Activated CD8-positive, alpha-beta memory T cell treated with anti-CD3 and anti-CD28 coated beads for 1 hour (primary cell): ENCODE measurements around the gene NCAPH2.

Experiments
- DNase-seq, 2 donors: peaks; one replicate each; pipeline ENCODE4 v3.0.0-alpha.2; 2020; ENCODE audit warnings: low read depth in 1 of 2; ENCODE audit errors: extremely low read depth in 1 of 2

The NCAPH2 gene

DNA sequence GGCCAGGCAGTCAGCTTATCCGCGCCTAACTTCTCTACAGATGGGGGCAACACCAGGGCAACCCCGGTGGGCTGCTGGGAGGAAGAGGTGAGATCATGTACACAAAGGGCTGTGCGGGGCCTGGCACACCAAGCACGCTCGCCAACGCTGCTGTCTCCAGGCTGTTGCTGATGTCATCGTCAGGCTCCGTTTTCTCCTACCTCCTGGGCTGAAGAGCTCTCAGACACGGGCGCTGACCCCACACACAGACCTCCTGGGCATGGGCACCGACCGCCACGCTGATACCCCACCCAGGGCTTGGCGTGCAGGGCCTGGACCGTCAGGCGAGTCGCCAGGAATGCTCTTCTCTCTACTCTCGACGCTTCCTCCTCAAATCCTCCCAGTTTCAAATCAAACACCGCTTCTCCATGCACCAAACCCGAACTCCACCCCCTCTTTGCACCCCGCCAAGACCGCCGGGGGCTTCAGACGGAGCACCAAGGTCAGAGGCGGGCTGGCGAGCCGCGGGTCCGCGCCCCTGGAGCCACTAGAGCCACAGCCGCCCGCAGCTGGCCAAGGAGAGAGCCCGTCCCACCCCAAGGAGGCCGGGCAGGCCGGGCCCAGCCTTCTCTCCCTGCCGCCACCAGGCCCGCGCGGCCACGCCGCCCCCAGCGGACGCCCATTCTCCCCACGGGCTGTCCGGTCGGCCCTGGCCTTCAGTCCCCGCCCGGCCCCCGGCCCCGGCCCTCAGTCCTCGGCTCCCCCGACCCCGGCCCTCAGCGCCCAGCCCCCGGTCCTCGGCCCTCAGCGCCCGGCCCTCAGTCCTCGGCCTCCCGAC, 34.0 kb upstream of the NCAPH2 start:
- DNase-seq: no peak

GRCh38 chr22:50474710-50475651, 33.0 kb upstream of the NCAPH2 start, which contains the start of gene SBF1:
SBF1 (minus strand) TSS chr22:50475035; CDS start chr22:50474840, 195 bp downstream.
- DNase-seq: peak; percentile 52 to 84

- no peak for DNase-seq
Measured at GRCh38 chr22:50475652-50476002, 32.4 kb upstream of the NCAPH2 start.

DNA sequence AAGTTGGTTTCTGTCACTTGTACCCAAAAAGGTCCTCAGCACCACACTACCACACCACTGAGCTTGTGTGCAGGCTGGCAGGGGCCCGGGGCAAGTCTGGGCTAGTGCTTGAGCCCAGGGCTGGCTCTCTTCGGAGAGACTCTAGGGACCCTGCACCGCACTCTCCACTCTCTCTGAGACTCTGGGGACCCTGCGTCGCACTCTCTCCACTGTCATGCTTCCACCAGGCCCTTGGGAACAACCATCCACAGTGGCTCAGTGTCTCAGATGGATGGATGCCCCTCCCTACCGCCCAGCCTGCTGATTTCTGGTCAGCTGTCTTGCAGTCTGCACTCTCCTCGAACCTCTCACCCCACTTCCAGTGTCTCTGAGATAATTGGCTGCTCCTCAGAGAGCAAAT, 31.2 kb upstream of the NCAPH2 start:
- DNase-seq: no peak

DNA sequence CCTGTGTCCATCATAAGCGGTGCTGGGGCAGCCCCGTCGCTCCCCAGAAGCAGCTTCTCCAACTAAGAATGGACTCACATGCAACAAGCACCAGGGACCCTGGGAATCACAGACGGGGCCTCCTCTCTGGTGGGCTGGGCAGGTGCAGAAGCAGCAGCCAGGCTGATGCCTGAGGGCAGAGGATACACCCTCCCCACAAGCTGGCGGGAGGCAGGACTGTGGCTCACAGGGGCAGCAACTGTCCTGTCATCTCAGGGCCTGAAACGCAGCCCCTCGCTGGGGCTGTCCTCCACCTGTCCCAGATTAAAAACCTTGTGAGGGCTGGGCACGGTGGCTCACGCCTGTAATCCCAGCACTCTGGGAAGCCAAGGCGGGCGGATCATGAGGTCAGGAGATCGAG, 30.1 kb upstream of the NCAPH2 start:
- DNase-seq: no peak

DNA sequence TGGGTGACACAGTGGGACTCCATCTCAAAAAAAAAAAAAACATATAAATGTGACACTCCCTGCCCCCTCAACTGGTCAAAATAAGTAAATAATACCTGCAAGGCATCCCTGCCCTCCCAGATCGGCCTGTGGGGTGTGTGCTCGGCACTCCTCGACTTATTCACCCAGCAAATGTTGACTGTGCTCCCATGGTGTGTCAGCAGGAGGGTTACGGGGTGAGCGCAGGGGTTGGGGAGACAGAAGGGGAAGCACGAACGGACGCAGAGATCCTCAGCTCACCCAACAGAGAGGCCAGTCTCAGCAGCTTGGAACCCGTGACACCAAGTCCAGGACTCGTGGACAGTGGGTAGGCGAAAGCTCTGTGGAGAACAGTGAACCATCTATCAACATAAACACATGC, 28.3 kb upstream of the NCAPH2 start:
- DNase-seq: no peak

DNA sequence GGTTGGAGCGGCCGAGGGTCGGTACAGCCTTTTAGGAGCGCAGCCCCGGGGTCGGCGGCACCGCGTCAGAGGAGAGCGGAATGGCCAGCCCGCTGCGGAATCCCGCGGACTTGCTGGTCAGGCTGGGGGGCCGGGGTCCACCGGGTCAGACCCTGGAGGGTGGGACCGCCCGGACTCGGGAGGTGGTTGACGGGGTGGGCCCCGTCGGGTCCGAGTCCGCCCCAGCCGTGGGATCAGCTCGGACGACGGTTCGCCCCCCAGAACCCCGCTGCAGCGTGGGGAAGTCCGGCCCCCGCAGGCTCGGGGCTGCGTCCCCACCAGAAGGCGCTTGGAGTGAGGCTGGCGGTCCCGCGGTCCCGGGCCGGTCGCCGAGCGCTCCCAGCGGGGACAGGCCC, 27.0 kb upstream of the NCAPH2 start:
- no peak for DNase-seq

DNA sequence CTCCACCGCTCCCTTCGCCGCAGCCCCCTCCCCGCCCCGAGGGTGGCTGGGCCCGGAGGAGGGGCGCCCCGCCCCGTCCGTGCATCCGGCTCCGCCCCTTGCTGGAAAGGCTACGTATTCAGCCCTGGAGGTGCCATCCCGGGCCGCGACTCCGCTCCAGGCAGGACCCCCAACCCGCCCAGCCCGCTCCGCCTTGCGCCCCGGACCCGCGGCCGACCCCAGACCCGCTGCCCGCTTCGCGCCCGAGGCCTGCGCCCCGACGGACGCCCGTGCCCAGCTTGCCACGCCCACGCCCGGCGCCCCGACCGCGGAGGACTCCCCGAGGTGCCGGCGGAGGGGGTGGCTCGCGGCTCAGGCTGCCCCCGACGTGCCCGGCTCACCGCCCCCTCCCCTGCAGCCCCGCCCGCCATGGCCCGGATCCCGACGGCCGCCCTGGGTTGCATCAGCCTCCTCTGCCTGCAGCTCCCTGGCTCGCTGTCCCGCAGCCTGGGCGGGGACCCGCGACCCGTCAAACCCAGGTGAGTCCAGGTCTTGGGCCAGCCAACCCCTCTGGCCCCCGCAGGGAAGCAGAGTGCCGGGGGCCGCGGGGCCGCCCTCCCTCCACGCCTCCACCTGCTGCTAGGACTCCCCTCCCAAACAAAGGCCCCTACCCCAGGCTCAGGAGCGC, 26.5 kb upstream of the NCAPH2 start, which contains the start of gene ADM2:
Gene ADM2, plus strand, starts transcription at position 104 of the 667 bp plus-strand sequence. Its CDS starts 305 bp downstream, at position 409.
- DNase-seq: peak in 1 of 2 donors; percentile 45

- no peak for DNase-seq
Measured at GRCh38 chr22:50482107-50483074, 25.6 kb upstream of the NCAPH2 start.

DNA sequence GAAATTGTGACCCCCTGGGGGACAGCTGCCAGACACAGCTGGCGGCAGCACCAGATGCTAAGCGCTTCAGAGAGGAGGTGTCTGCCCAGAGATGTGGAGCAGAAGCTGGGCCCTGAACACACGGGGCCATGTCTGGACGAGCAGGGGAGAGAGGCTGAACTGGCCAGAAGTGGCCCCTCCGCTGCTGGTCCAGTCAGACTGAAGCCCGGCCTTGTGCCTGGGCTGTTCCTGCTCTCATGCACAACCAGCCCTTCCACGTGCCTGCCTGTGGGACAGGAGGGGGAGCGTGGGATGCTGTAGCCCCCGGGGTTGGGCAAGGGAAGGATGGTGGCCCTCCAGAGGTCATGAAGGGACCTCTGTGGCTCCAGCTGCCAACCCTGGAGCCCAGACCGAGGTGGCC, 24.9 kb upstream of the NCAPH2 start:
- no peak for DNase-seq

DNA sequence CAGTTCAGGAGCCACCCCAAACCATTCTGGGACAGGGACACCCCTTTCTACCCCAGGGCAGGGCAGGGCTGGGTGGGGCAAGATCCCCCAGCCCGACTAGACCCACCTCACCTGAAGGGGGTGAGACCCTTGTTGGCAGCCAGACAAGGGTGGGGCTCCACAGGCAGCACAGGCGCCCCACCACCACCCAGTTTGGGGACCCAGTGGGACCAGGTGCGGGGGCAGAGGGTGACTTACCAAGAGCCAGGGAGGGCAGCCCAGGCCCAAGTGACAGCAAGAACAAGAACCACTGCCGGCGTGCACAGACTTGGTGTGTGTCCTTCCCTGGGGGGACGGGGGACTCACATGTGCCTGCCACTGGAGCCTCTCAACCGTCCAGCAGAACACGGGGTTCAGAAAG, 24.5 kb upstream of the NCAPH2 start:
- DNase-seq: no peak

- DNase-seq: no peak
Measured at GRCh38 chr22:50483977-50484853, 23.8 kb upstream of the NCAPH2 start.

DNA sequence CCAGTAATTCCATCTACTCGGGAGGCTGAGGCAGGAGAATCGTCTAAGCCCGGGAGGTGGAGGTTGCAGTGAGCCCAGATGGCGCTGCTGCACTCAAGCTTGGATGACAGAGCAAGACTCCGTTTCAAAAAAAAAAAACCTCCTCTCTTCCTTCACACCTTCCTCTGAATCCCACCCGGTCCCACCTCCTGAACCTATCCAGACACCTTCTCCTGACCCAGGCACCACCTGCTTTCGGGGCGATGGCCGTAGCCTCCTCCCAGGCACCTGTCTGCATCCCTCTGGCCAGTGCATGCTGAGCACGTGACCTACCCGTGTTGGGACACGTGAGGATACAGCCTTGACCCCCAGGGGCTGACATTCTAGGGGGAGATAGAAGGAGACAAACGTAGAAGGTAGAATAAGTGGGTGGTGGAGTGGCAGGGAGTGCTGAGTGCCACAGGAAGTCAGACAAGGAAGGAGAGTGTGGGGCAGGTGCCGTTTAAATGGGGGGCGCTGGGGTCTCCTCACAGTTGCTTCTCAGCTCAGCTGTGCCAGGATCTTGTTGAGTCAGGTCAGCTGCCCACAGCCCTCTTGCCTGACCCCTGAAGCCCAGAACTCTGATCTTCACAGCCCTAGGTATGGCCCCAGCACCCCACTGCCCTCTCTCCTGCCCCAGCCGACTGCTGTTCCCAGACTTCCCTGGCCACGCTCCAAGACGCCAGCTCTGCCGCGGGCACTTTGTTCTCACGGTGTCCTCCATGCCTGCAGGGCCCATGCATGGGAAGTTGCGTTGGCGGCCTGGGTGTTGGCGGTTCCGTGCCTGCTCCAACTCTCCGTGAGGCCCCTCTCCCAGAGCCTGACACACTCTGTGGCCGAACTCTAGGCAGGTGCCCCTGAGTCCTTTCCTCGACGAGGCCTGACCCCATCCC, 22.5 kb upstream of the NCAPH2 start:
- DNase-seq: no peak

DNA sequence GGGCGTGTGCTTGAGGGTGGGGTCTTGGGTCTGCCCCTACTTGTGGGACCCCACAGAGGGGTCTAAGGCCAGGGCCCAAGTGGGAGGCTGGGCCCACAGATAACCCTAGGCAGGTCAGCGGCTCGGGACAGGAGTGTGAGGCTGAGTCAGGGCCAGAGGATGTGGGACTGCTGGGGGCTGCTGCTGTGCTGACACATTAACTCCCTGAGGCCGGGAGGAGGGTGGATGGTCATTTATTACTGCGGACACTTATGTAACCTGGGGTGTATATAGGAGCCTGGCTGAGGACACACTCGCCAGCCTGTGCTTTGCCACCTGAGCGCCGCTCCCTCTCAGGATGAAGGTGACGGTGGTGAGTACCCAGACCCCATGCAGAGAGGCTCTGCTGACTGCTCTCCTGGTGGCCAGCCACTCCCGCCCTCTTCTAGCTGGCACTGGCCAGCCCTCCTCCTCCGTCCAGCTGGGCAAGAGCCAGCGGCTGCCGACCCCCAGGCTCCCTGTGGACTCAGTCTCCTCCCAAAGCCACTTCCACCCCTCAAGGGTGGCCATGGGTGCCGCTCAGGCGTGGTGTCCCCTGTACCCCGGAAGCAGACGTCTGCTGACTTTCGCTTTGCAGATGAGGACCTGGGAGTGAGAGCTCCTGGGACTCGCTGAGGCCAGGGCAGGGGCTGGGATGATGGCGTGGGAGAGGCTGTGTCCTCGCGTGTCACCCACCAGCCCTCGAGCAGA, 21.3 kb upstream of the NCAPH2 start, which contains the start of gene MIOX:
Gene MIOX, plus strand, starts transcription at position 299 of the 729 bp plus-strand sequence. Its CDS starts 39 bp downstream, at position 338.
- DNase-seq: no peak

- no peak for DNase-seq
Measured at GRCh38 chr22:50487290-50488005, 20.6 kb upstream of the NCAPH2 start.

DNA sequence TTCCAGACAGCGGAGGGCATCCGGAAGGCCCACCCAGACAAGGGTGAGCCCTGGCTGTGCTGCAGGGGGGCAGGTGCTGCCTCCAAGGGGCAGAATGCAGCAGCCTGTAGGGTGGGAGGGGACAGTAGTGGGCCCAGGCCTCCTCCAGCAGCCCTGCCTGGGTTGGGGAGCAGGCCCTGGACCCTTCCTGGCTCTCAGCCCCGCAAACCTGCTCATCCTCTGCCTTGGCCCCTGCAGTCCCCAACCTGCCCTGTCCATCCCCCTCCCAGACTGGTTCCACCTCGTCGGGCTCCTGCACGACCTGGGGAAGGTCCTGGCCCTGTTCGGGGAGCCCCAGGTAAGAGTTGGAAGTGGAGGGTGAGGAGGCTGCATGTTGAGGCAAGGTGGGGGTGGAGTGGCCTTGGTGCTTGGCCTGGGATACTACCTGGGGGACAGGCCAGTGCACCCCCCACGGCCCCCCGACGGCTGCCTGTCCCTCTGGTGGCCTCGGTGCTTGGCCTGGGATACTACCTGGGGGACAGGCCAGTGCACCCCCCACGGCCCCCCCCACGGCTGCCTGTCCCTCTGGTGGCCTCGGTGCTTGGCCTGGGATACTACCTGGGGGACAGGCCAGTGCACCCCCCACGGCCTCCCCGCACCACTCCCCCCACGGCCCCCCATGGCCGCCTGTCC, 19.9 kb upstream of the NCAPH2 start:
- no peak for DNase-seq
